ENCODE data around the gene HPGDS. TPM values are rescaled to one million over a fixed set of nuclear protein-coding genes. Genes with fewer than 3 reads are reported as not detected.

The HPGDS gene
- total RNA-seq, 1 donor from 2014 or later = not detected

GRCh38 chr4:94267037-94267436 is 75.6 kb downstream of the HPGDS start:
- Mint-ChIP-seq H3K27ac (ENCODE audit: unreplicated experiment) (no peak overlapping the region), H3K36me3 (ENCODE audit: unreplicated experiment) (peaks cover 37% of the 10 kb centered on the region)
- TF ChIP-seq CTCF (IDR thresholded peaks at IDR 0.05) = no peak

GRCh38 chr4:94262163-94263016 is 80.2 kb downstream of the HPGDS start:
- no peak for DNase-seq (ENCODE audit: extremely low spot score, unreplicated experiment)
- no peaks in the 10 kb centered on the region for H3K4me1 Mint-ChIP-seq (ENCODE audit: unreplicated experiment)
- H3K4me3 Mint-ChIP-seq (ENCODE audit: unreplicated experiment) = no peak overlapping the region
- no peak for TF ChIP-seq CTCF (IDR thresholded peaks at IDR 0.05)
- H3K27ac Mint-ChIP-seq (ENCODE audit: unreplicated experiment) = no peak overlapping the region
- H3K9me3 Mint-ChIP-seq (ENCODE audit: unreplicated experiment) = no peaks in the 10 kb centered on the region
- H3K36me3 Mint-ChIP-seq (ENCODE audit: unreplicated experiment) = peaks cover 40% of the 10 kb centered on the region
- H3K27me3 Mint-ChIP-seq (ENCODE audit: unreplicated experiment) = no peaks in the 10 kb centered on the region

More at GRCh38 chr4:94267037-94267436, 75.6 kb downstream of the HPGDS start:
- Mint-ChIP-seq H3K9me3 (ENCODE audit: unreplicated experiment) (no peaks in the 10 kb centered on the region), H3K4me1 (ENCODE audit: unreplicated experiment) (no peaks in the 10 kb centered on the region), H3K4me3 (ENCODE audit: unreplicated experiment) (no peak overlapping the region), H3K27me3 (ENCODE audit: unreplicated experiment) (no peaks in the 10 kb centered on the region)
- no peak for DNase-seq (ENCODE audit: extremely low spot score, unreplicated experiment)

GRCh38 chr4:94256828-94257227 is 85.8 kb downstream of the HPGDS start:
- Mint-ChIP-seq H3K9me3 (ENCODE audit: unreplicated experiment) (no peaks in the 10 kb centered on the region), H3K4me1 (ENCODE audit: unreplicated experiment) (peaks cover 11% of the 10 kb centered on the region), H3K36me3 (ENCODE audit: unreplicated experiment) (peaks cover 27% of the 10 kb centered on the region), H3K4me3 (ENCODE audit: unreplicated experiment) (no peak overlapping the region), H3K27ac (ENCODE audit: unreplicated experiment) (no peak overlapping the region), H3K27me3 (ENCODE audit: unreplicated experiment) (no peaks in the 10 kb centered on the region)
- TF ChIP-seq CTCF (IDR thresholded peaks at IDR 0.05) = peak; percentile 49
- no peak for DNase-seq (ENCODE audit: extremely low spot score, unreplicated experiment)

DNA sequence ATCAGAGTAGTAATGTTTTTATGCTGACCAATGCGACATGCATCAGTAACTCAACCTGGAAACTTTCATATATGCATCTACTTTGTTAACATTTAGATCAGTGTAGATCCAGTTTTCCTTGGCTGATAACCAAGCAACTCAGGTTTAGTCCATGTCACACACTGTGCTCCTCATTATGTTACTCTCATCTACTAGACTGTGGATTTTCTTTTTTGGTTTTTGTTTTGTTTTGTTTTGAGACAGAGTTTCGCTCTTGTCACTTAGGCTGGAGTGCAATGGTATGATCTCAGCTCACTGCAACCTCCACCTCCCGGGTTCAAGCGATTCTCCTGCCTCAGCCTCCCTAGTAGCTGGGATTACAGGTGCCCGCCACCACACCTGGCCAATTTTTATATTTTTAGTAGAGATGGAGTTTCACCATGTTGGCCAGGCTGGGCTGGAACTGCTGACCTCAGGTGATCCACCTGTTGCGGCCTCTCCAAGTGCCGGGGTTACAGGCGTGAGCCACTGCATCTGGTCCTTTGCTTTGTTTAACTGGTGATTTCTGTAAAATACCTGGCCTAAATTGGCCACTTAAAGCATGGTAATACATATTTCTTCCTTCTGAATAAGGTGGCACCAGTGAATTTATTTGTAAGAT is 86.4 kb downstream of the HPGDS start:
- Mint-ChIP-seq H3K36me3 (ENCODE audit: unreplicated experiment) (peaks cover 29% of the 10 kb centered on the region), H3K27ac (ENCODE audit: unreplicated experiment) (no peak overlapping the region), H3K9me3 (ENCODE audit: unreplicated experiment) (no peaks in the 10 kb centered on the region), H3K27me3 (ENCODE audit: unreplicated experiment) (no peaks in the 10 kb centered on the region), H3K4me3 (ENCODE audit: unreplicated experiment) (no peak overlapping the region), H3K4me1 (ENCODE audit: unreplicated experiment) (peaks cover 11% of the 10 kb centered on the region)
- no peak for DNase-seq (ENCODE audit: extremely low spot score, unreplicated experiment)
- no peak for TF ChIP-seq CTCF (IDR thresholded peaks at IDR 0.05)

DNA sequence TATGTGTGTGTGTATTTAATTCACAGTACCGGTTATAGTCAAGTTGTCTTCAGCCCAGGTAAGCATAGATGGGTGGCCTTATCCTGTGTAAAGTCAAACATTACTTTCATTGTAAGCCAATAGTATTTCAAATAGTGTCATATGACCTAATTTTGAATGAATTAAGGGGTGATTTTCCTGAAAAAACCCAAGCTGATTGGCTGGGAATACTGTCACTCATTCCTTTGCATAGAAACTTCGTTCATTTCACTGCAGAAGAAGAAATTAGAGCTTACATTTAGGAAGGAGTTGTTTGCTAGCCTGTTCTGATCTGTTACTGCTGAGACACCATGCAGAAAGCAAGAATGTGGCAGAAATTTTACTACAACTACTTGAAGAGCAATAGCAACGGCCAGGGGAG is 89.6 kb downstream of the HPGDS start:
- Mint-ChIP-seq H3K27me3 (ENCODE audit: unreplicated experiment) (no peaks in the 10 kb centered on the region), H3K4me1 (ENCODE audit: unreplicated experiment) (peaks cover 11% of the 10 kb centered on the region), H3K36me3 (ENCODE audit: unreplicated experiment) (peaks cover 40% of the 10 kb centered on the region), H3K9me3 (ENCODE audit: unreplicated experiment) (no peaks in the 10 kb centered on the region), H3K4me3 (ENCODE audit: unreplicated experiment) (no peak overlapping the region), H3K27ac (ENCODE audit: unreplicated experiment) (no peak overlapping the region)
- no peak for DNase-seq (ENCODE audit: extremely low spot score, unreplicated experiment)
- TF ChIP-seq CTCF (IDR thresholded peaks at IDR 0.05) = no peak
